GM23338 (cell line): Measurements from ENCODE around the gene EP400. TPM values are rescaled to one million over a fixed set of nuclear protein-coding genes. Genes with fewer than 3 reads are reported as not detected.
A peak's percentile ranks its signal among the peaks of the same experiment; 100 is the strongest.

ENCODE experiments used
- ATAC-seq: fragments of 200-7000 bp; cut with Tn5 transposase; 3 replicates; pipeline ENCODE4 v1.9.1; 2020
- DNase-seq: peaks from one replicate; pipeline ENCODE4 v3.0.0-alpha.2; 2015; ENCODE audit warnings: low spot score
- H2AFZ ChIP-seq: fragments of 200-600 bp; sonication (generic); 2 replicates; pipeline ENCODE4 v1.8.0; 2016; ENCODE audit warnings: antibody characterized with exemption, mild to moderate bottlenecking, moderate library complexity
- H3F3A ChIP-seq: fragments of 200-600 bp; sonication (generic); replicated peaks from 2 replicates; pipeline ENCODE4 v1.8.0; 2017; ENCODE audit warnings: antibody characterized with exemption, mixed run types, low read depth
- H3K27ac ChIP-seq: fragments of 200-600 bp; sonication (generic); 2 replicates; pipeline ENCODE4 v1.6.1; 2016; ENCODE audit warnings: low read depth
- H3K27me3 ChIP-seq: fragments of 200-600 bp; sonication (generic); 2 replicates; pipeline ENCODE4 v1.8.0; 2016; ENCODE audit warnings: mild to moderate bottlenecking, mixed run types, moderate library complexity; ENCODE audit not compliant: insufficient read depth
- H3K36me3 ChIP-seq: fragments of 200-600 bp; sonication (generic); 2 replicates; pipeline ENCODE4 v1.8.0; 2016; ENCODE audit warnings: mild to moderate bottlenecking; ENCODE audit not compliant: insufficient read depth
- H3K4me1 ChIP-seq: fragments of 200-600 bp; sonication (generic); 2 replicates; pipeline ENCODE4 v1.8.0; 2016; ENCODE audit warnings: mild to moderate bottlenecking, moderate library complexity; ENCODE audit not compliant: insufficient read depth
- H3K4me2 ChIP-seq: fragments of 200-600 bp; sonication (generic); 2 replicates; pipeline ENCODE4 v1.7.1; 2017; ENCODE audit warnings: mixed run types
- H3K4me3 ChIP-seq: fragments of 200-600 bp; sonication (generic); 2 replicates; pipeline ENCODE4 v1.6.1; 2016; ENCODE audit warnings: mixed run types
- H3K79me2 ChIP-seq: fragments of 200-600 bp; sonication (generic); replicated peaks from 2 replicates; pipeline ENCODE4 v1.8.0; 2017; ENCODE audit warnings: mild to moderate bottlenecking; ENCODE audit not compliant: insufficient read depth
- H3K9me2 ChIP-seq: fragments of 200-600 bp; sonication (generic); 2 replicates; pipeline ENCODE4 v1.8.0; 2017; ENCODE audit not compliant: insufficient read depth
- H4K20me1 ChIP-seq: fragments of 200-600 bp; sonication (generic); replicated peaks from 2 replicates; pipeline ENCODE4 v1.8.0; 2017; ENCODE audit warnings: mild to moderate bottlenecking; ENCODE audit not compliant: insufficient read depth
- H3K27ac Mint-ChIP-seq: 2 replicates; pipeline ENCODE4 v1.8.0; 2020; ENCODE audit warnings: inconsistent platforms, mild to moderate bottlenecking, moderate library complexity, mixed read lengths
- H3K27me3 Mint-ChIP-seq: 3 replicates; pipeline ENCODE4 v1.8.0; 2022; ENCODE audit warnings: low read depth, mild to moderate bottlenecking, moderate library complexity, mixed read lengths, inconsistent platforms; ENCODE audit not compliant: insufficient read depth, poor library complexity
- H3K36me3 Mint-ChIP-seq: 3 replicates; pipeline ENCODE4 v1.8.0; 2021; ENCODE audit warnings: low read depth, mild to moderate bottlenecking, inconsistent platforms, moderate library complexity, mixed read lengths
- H3K4me1 Mint-ChIP-seq: 3 replicates; pipeline ENCODE4 v1.8.0; 2020; ENCODE audit warnings: mild to moderate bottlenecking, inconsistent platforms, mixed read lengths
- H3K4me3 Mint-ChIP-seq: 3 replicates; pipeline ENCODE4 v1.8.0; 2021; ENCODE audit warnings: moderate library complexity, mild to moderate bottlenecking, inconsistent platforms, mixed read lengths
- H3K9me3 Mint-ChIP-seq: 3 replicates; pipeline ENCODE4 v1.8.0; 2020; ENCODE audit warnings: moderate library complexity, mild to moderate bottlenecking, inconsistent platforms, mixed read lengths
- CREB1 ChIP-seq: fragments of 250-450 bp; sonication (Bioruptor Pico); IDR thresholded peaks from 2 replicates; pipeline ENCODE4 v1.5.0; 2020; ENCODE audit warnings: low read depth, mild to moderate bottlenecking, moderate library complexity
- CTCF ChIP-seq, 2 experiments: fragments of 200-600 bp in 1 of 2; sonication (generic) in 1 of 2; conservative IDR thresholded peaks; 2 replicates each; pipeline versions ENCODE4 v1.5.1 to v1.6.1; 2016 to 2017; ENCODE audit warnings: antibody characterized with exemption in 2 of 2, low read depth in 2 of 2, mild to moderate bottlenecking in 2 of 2, moderate library complexity in 1 of 2
- EZH2 ChIP-seq: fragments of 200-600 bp; sonication (generic); IDR thresholded peaks from one replicate; pipeline ENCODE4 v1.8.0; 2017; ENCODE audit warnings: antibody characterized with exemption, mild to moderate bottlenecking, low read depth; ENCODE audit not compliant: unreplicated experiment
- EZH2phosphoT487 ChIP-seq: fragments of 200-600 bp; sonication (generic); IDR thresholded peaks from one replicate; pipeline ENCODE4 v1.8.1; 2018; ENCODE audit warnings: antibody characterized with exemption; ENCODE audit not compliant: unreplicated experiment
- JUNB ChIP-seq: IDR thresholded peaks from one replicate; pipeline ENCODE4 v1.6.1; 2016; ENCODE audit warnings: antibody characterized with exemption; ENCODE audit not compliant: unreplicated experiment
- NANOG ChIP-seq: IDR thresholded peaks from 2 replicates; pipeline ENCODE4 v1.6.1; 2016; ENCODE audit warnings: antibody characterized with exemption, borderline replicate concordance
- POLR2AphosphoS5 ChIP-seq: IDR thresholded peaks from 2 replicates; pipeline ENCODE4 v1.6.1; 2016; ENCODE audit warnings: antibody characterized with exemption, low read depth
- REST ChIP-seq: IDR thresholded peaks from one replicate; pipeline ENCODE4 v1.6.1; 2018; ENCODE audit warnings: antibody characterized with exemption; ENCODE audit not compliant: unreplicated experiment
- STAT1 ChIP-seq: IDR thresholded peaks from one replicate; pipeline ENCODE4 v1.6.1; 2016; ENCODE audit warnings: antibody characterized with exemption; ENCODE audit not compliant: unreplicated experiment
- ZNF114 ChIP-seq: fragments of 250-450 bp; sonication (Bioruptor Pico); IDR thresholded peaks from 2 replicates; pipeline ENCODE4 v1.5.0; 2020; ENCODE audit warnings: mild to moderate bottlenecking, moderate library complexity
- ZNF331 ChIP-seq: fragments of 250-450 bp; sonication (Bioruptor Pico); IDR thresholded peaks from 2 replicates; pipeline ENCODE4 v1.5.0; 2020; ENCODE audit warnings: low read depth, mild to moderate bottlenecking, moderate library complexity
- ZNF462 ChIP-seq: fragments of 250-450 bp; sonication (Bioruptor Pico); IDR thresholded peaks from 2 replicates; pipeline ENCODE4 v1.5.0; 2020; ENCODE audit warnings: mild to moderate bottlenecking, moderate library complexity
- polyA plus RNA-seq: library from polyadenylated mRNA; unstranded; fragments of >200 nt; fragmentation: Nextera tagmentation; extraction: Ambion mirVana; gene quantifications from 2 replicates; pipeline ENCODE4 v1.2.1, GENCODE V29; 2016
- total RNA-seq: library from RNA; depleted of rRNA; stranded (reverse); fragments of >200 nt; shearing (Covaris generic); gene quantifications from 2 replicates; pipeline ENCODE4 v1.2.3, GENCODE V29; 2014
- TF ChIP-seq, protein P1 (sequence below): IDR thresholded peaks from 2 replicates; pipeline ENCODE4 v1.6.1; 2016; ENCODE audit warnings: antibody characterized with exemption

EP400 gene
- total and polyA plus RNA-seq, 2 experiments from 2014 or later: 26.3 to 57.2 TPM

DNA sequence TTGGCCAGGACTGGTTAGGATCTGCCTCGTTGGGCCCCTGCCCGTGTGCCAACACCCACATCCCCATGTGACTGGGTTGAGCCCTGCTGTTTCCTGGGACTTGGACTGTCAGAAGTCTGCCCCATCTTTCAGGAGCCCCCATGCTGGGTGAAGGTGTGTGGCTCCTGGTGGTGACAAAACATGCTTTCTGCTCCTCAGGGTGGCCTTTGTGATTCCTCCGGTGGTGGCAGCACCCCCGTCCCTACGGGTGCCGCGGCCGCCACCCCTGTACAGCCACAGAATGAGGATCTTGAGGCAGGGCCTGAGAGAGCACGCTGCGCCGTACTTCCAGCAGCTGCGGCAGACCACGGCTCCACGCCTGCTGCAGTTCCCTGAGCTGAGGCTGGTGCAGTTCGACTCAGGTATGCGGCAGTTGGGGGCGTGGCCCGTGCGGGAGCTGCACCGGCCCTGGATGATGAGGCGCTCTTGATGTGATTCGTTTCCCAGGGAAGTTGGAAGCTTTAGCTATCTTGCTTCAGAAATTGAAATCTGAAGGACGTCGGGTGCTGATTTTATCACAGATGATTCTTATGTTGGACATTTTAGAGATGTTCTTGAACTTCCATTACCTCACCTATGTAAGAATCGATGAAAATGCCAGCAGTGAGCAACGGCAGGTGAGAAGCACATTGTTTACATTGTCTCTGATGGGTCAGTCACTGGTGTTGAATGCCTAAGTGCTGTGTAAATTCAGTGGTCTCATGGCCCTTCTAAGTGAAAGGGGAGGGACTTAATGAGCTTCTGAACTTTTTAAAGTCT, 80.0 kb downstream of the EP400 start:
- Histone ChIP-seq H4K20me1 (peaks cover 9% of the 10 kb centered on the region), H2AFZ (no peak overlapping the region), H3K4me2 (no peak overlapping the region), H3K36me3 (peaks cover 23% of the 10 kb centered on the region), H3K27ac (peak overlapping the region; percentile 11; the same call in 1 of the 2 replicates), H3K4me1 (no peaks in the 10 kb centered on the region), H3K9me2 (no peaks in the 10 kb centered on the region), H3K27me3 (no peaks in the 10 kb centered on the region), H3K4me3 (no peak overlapping the region), H3K79me2 (no peaks in the 10 kb centered on the region), H3F3A (no peaks in the 10 kb centered on the region)
- TF ChIP-seq REST (no peak), JUNB (no peak), CTCF (conservative IDR thresholded peaks at IDR 0.05; ENCODE audit: low read depth in 2 of 2) (no peak), EZH2 (no peak), CREB1 (no peak), ZNF462 (no peak), ZNF331 (CRISPR knock-in tag) (no peak), ZNF114 (CRISPR knock-in tag) (no peak), NANOG (no peak), POLR2AphosphoS5 (no peak), EZH2phosphoT487 (no peak), STAT1 (no peak)
- TF ChIP-seq, protein P1, sequence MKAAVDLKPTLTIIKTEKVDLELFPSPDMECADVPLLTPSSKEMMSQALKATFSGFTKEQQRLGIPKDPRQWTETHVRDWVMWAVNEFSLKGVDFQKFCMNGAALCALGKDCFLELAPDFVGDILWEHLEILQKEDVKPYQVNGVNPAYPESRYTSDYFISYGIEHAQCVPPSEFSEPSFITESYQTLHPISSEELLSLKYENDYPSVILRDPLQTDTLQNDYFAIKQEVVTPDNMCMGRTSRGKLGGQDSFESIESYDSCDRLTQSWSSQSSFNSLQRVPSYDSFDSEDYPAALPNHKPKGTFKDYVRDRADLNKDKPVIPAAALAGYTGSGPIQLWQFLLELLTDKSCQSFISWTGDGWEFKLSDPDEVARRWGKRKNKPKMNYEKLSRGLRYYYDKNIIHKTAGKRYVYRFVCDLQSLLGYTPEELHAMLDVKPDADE: no peak
- Mint-ChIP-seq H3K36me3 (peaks cover 90% of the 10 kb centered on the region), H3K27me3 (no peaks in the 10 kb centered on the region), H3K9me3 (no peaks in the 10 kb centered on the region), H3K4me3 (no peak overlapping the region), H3K27ac (peak overlapping the region; percentile 70), H3K4me1 (no peaks in the 10 kb centered on the region)
- DNase-seq (peak; percentile 35), ATAC-seq (peak; percentile 47)
